Right ventricle myocardium inferior (tissue), 1 donor: ENCODE data around the gene ZDHHC8. TPM values are rescaled to one million over a fixed set of nuclear protein-coding genes. Genes with fewer than 3 reads are reported as not detected.

Experiments used
- ATAC-seq: fragments of 200-7000 bp; cut with Tn5 transposase; one replicate; pipeline ENCODE4 v1.9.1; 2020; ENCODE audit warnings: mild to moderate bottlenecking, moderate library complexity
- DNase-seq: peaks from one replicate; pipeline ENCODE4 v3.0.0; 2021; ENCODE audit errors: missing footprints
- intact Hi-C: fragments of 100-400 bp; cut with DNase I; formaldehyde crosslinking; loops from one replicate; pipeline ENCODE4 v1.11.0; 2022
- total RNA-seq: library from RNA; stranded (reverse); fragmentation: NEBNext Ultra II Directional; extraction: Animal tissue kit (Norgen Biotek cat#: 25700); gene quantifications from one replicate; pipeline ENCODE4 v1.2.1, GENCODE V29; 2021
- donor health status: DM: no; HTN: yes; CAD: no; lungs with severe emphysema.

ZDHHC8 gene
- total RNA-seq, 1 donor from 2014 or later = 44.4 TPM

DNA sequence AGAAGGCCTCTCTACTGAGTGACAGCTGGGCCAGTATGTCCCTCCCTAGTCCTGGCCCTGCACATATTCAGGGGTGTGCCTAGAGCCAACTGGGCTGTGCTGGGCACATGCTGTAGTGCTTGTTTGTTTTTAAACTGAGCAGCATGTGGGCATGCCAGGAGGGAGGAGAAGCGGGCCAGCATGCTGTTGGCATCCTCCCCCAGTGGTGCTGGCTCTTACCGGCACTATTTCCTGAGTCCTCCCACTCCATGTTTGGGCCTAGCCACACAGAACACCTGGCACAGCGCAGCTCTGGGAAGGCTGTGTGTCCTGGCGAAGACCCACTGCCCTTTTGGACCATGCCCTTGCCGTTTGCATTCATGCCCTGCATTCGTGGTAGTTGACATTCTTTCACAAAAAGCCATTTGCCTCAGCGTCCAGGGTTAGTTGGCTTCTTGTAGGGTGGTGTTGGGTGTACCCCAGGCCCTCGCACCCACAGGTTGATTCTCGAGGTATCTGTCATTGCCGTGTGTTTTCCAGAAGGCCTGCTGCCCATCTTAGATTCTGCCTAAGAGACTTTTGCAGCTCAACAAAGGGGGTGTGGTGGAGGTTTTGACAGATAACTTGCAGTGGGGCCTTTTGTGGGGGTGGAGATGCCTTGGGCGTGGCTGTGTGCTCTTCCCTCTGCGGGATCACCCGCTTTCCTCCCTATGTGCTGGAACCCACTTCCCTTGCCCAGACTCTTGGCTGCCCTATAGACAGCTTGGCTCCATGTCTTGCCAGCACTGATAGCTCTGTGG, 38.0 kb upstream of the ZDHHC8 start:
- peak; percentile 98 for ATAC-seq
- peak; percentile 76 for DNase-seq
- intact Hi-C loops = no loop called here

DNA sequence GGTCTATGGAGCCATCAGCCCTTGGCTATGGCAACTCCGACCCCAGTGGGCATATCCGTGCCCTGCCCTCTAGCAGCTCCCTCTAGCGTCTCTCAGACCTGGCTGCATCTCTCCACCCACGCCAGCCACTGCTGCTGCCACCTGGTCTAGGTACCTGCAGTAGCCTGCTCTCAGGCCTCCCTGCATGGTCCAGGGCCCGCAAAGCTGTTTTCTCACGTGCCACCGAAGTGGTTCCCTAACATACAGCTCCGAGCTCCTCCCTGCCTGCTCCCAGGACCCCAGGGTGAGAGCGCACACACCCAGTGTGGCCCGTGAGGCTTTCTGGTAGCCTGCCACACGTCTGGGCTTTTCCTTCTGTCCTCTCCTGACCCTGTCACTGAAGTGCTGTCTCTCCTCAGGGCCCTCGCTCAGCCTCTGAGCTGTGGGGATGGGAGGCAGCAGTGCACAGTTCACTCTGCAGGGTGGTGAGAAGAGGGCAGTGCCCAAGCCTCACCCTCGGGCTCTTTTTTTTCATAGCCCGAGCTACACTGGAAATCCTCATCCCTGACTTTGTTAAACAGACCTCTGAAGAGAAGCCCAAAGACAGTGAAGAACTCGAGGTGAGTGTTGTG, 37.3 kb upstream of the ZDHHC8 start:
- ATAC-seq = peak; percentile 1
- intact Hi-C loops = no loop called here
- DNase-seq = no peak

DNA sequence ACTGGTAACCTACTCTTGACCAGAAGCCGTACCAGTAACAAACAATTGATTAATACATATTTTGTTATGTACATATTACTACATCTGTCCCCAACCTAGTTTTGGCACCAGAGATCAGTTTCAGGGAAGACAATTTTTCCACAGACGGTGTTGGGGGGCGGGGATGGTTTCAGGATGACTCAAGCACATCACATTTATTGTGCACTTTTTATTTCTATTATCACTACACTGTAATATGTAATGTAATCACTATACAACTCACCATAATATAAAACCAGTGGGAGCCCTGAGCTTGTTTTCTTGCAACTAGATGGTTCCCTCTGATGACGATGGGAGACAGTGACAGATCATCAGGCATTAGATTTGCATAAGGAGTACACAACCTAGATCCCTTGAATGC, 36.1 kb upstream of the ZDHHC8 start:
- DNase-seq = no peak
- intact Hi-C loops = no loop called here
- ATAC-seq = no peak

DNA sequence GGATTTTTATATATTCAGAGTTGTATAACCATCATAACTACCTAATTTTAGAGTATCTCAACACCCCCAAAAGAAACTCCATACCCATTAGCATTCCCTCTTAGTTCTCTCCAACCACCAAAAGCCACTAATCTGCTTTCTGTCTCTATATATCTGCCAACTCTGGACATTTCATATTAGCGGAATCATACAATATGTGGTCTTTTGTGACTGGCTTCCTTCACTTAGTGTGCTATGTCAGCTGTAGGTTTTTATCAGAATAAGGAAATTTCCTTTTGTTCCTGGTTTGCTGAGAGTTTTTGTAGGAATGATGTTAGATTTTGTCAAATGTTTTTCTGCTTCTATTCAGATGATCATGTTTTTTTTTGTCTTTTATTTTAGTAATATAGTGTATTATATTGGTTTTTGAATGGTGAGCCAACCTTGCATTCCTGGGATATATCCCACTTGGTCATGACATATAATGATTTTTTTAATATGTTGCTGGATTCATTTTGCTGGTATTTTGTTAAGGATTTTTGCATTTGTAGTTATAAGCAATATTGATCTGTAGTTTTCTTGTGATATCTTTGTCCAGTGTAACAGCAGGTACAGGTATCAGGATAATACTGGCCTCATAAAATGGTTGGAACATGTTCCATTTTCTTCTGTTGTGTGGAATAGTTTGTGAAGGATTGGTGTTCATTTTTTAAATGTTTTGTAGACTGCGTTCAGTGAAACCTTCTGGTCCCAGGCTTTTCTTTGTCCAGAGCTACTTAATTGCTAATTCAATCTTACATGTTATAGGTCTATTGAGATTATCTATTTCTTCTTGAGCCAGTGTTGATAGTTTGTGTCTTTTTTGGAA, 34.8 kb upstream of the ZDHHC8 start:
- DNase-seq (no peak), ATAC-seq (no peak)
- intact Hi-C loops = no loop called here

- intact Hi-C loops = no loop called here
- no peak for DNase-seq
- no peak for ATAC-seq
Measured at GRCh38 chr22:20099099-20099711, 32.4 kb upstream of the ZDHHC8 start.

DNA sequence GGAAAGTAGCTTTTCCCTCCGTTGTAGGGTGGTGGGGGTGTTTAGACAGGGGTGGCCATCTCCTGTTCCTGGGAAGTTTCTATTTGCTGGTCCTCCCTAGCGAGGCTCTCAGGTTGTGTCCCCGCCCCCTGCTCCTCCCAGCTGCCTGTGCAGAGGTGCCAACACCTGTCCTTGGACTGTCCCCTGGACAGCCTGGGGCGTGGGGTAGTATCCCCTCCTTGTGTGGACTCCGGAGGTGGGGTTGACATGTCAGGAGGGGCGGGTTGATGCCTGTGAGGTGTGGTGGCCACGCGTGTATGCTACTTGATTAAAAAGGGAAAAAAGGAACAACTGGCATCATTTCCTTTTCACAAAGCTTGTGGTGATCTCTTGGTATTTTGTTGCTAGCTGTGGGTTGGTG, 30.0 kb upstream of the ZDHHC8 start:
- ATAC-seq (peak; percentile 32), DNase-seq (peak; percentile 30)
- intact Hi-C loops = no loop called here

GRCh38 chr22:20102203-20102780, 29.3 kb upstream of the ZDHHC8 start:
- ATAC-seq (no peak), DNase-seq (peak; percentile 14)
- intact Hi-C loops = no loop called here

GRCh38 chr22:20105456-20106204, 26.0 kb upstream of the ZDHHC8 start:
- ATAC-seq (no peak), DNase-seq (peak; percentile 28)
- intact Hi-C loops = no loop called here

- DNase-seq (peak; percentile 45), ATAC-seq (no peak)
- intact Hi-C loops = no loop called here
Measured at GRCh38 chr22:20106205-20106848, 25.3 kb upstream of the ZDHHC8 start.

DNA sequence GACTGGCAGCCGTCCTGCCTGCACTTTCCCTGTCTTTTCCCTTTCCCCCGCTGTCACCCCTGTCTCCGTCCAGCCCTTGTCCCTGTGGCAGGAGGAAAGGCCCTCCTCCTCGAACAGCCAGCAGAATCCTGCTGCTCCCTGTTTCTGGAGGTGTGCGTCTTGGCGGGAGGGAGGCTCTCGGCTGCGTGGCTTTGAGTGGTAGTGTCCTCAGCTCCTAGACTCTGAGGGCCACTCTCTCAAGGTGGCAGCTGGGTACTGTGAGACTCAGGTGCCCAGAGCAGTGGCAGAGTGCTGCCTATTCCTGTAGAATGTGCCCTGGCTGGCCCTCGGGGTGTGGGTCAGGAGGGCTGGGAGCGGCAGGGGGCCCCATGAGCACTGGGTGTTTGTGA, 24.8 kb upstream of the ZDHHC8 start:
- ATAC-seq = no peak

DNA sequence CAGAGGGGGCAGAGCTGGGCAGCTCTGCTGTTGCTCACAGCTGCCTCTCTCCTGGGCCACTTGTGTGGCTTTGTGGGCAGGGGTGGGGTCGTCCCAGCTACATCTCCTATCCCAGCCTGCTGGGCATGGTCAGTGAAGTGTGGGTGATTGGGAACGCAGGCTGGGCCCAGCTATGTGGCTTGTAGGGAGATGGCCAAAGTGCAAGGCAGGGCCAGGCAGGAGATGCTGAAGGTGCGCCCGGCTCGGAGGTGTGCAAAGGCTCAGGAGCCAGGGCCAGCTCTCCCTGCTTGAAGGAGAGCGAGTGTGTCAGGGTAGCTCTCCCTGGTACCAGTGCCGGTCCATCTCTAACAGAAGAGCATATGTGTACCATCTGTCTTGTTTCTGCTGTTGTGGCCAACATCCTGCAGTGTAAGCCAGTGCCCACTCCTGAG, 24.1 kb upstream of the ZDHHC8 start:
- ATAC-seq (no peak), DNase-seq (peak; percentile 61)
- intact Hi-C loops = no loop called here

More for the DNA sequence above, 24.8 kb upstream of the ZDHHC8 start:
- DNase-seq = peak; percentile 60
- intact Hi-C loops = no loop called here

GRCh38 chr22:20107951-20108756, 23.4 kb upstream of the ZDHHC8 start:
- ATAC-seq (no peak), DNase-seq (peak; percentile 15)
- intact Hi-C loops = no loop called here

DNA sequence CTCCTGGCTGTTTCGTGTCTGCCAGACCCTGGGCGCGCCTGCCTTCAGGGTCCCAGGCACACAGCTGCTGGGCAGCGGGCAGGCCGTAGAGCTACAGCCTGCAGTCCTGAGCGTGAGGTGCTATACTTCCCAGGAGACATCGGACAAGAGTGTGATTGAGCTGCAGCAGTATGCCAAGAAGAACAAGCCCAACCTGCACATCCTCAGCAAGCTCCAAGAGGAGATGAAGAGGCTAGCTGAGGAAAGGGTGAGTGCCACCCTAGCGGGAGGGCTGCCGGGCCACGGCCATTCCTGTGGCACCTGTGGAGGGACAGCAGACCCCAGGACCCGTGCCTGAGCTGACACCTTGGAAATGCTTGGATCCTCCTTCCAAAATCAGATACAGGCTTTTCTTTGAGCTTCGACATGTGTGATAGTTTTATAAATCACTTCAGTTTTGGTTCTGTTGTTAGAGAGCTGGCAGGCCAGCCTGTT, 22.8 kb upstream of the ZDHHC8 start:
- intact Hi-C loops = no loop called here

GRCh38 chr22:20109411-20110358, 21.9 kb upstream of the ZDHHC8 start:
- ATAC-seq = no peak
- intact Hi-C loops = loop anchor here (10.0 kb wide), 1 partner anchor 255 kb away; the partner anchor contains the start of genes GNB1L and RTL10

More for the DNA sequence above, 22.8 kb upstream of the ZDHHC8 start:
- DNase-seq (peak; percentile 45), ATAC-seq (no peak)

GRCh38 chr22:20110359-20110985, 21.1 kb upstream of the ZDHHC8 start:
- peak; percentile 32 for DNase-seq
- ATAC-seq = no peak
- intact Hi-C loops = loop anchor here (10.0 kb wide), 1 partner anchor 256 kb away; the partner anchor contains the start of genes GNB1L and RTL10

More at GRCh38 chr22:20109411-20110358, 21.9 kb upstream of the ZDHHC8 start:
- DNase-seq = peak; percentile 57
